ENCODE data around the gene MINK1.

DNA sequence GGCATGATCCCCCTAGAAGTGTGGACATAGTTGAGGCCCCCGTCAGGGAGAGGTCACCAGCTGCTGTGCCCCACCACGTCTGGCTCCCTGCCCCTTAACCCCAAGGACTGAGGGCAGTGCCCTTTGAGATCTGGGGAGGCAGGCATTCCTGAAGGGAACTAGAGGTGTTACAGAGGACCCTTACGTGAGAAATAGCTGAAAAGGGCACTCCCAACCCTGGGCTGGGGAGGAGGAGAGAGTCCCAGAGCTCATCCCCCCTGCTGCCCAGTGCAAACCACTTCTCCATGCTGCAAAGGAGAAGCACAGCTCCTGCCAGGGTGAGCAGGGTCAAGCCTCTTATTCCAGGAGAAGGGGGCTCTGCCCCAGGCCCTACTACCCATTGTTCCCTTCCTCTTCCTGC is 10.3 kb upstream of the MINK1 start:
- TF ChIP-seq, protein P1, sequence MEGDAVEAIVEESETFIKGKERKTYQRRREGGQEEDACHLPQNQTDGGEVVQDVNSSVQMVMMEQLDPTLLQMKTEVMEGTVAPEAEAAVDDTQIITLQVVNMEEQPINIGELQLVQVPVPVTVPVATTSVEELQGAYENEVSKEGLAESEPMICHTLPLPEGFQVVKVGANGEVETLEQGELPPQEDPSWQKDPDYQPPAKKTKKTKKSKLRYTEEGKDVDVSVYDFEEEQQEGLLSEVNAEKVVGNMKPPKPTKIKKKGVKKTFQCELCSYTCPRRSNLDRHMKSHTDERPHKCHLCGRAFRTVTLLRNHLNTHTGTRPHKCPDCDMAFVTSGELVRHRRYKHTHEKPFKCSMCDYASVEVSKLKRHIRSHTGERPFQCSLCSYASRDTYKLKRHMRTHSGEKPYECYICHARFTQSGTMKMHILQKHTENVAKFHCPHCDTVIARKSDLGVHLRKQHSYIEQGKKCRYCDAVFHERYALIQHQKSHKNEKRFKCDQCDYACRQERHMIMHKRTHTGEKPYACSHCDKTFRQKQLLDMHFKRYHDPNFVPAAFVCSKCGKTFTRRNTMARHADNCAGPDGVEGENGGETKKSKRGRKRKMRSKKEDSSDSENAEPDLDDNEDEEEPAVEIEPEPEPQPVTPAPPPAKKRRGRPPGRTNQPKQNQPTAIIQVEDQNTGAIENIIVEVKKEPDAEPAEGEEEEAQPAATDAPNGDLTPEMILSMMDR (IDR thresholded peaks at IDR 0.05; ENCODE audit: insufficient read depth, low read depth, low read length) = no peak
- TF ChIP-seq EZH2 (IDR thresholded peaks at IDR 0.05; ENCODE audit: insufficient read depth, low read length) = no peak
